GM18520 (cell line): Measurements from ENCODE around the gene ATP6V0D1.

Experiments used
- ATAC-seq: cut with Tn5 transposase; IDR thresholded peaks from one replicate; pipeline ENCODE4 v1.9.1; 2021; ENCODE audit not compliant: unreplicated experiment

ATP6V0D1 gene

GRCh38 chr16:67409631-67410030, 71.3 kb downstream of the ATP6V0D1 start:
- ATAC-seq, result no peak

- ATAC-seq, result no peak
Observed at GRCh38 chr16:67407788-67408452, 73.0 kb downstream of the ATP6V0D1 start.

- ATAC-seq, result no peak
Observed at GRCh38 chr16:67407176-67407787, 73.7 kb downstream of the ATP6V0D1 start.

- no peak for ATAC-seq
Observed at GRCh38 chr16:67406111-67406971, 74.6 kb downstream of the ATP6V0D1 start.

- no peak for ATAC-seq
Observed at GRCh38 chr16:67405336-67405735, 75.6 kb downstream of the ATP6V0D1 start.

- no peak for ATAC-seq
Observed at GRCh38 chr16:67404740-67405226, 76.2 kb downstream of the ATP6V0D1 start.

GRCh38 chr16:67403976-67404555, 76.9 kb downstream of the ATP6V0D1 start:
- ATAC-seq, result no peak

- no peak for ATAC-seq
Observed at GRCh38 chr16:67400901-67401300, 80.1 kb downstream of the ATP6V0D1 start.

GRCh38 chr16:67399749-67400704, 80.9 kb downstream of the ATP6V0D1 start:
- no peak for ATAC-seq

- no peak for ATAC-seq
Observed at GRCh38 chr16:67399218-67399733, 81.7 kb downstream of the ATP6V0D1 start.

GRCh38 chr16:67398546-67399217, 82.3 kb downstream of the ATP6V0D1 start:
- no peak for ATAC-seq

- ATAC-seq, result no peak
Observed at GRCh38 chr16:67397812-67398545, 83.0 kb downstream of the ATP6V0D1 start.

- no peak for ATAC-seq
Observed at GRCh38 chr16:67397036-67397801, 83.7 kb downstream of the ATP6V0D1 start.

- ATAC-seq, result no peak
Observed at GRCh38 chr16:67396159-67397035, 84.6 kb downstream of the ATP6V0D1 start.

- ATAC-seq, result no peak
Observed at GRCh38 chr16:67395458-67396158, 85.3 kb downstream of the ATP6V0D1 start.

GRCh38 chr16:67395105-67395457, 85.9 kb downstream of the ATP6V0D1 start:
- ATAC-seq, result no peak
